ENCODE measurements around the gene ZNF28.
"Not testable (repeated sequence)": the region's sequence is repeated elsewhere in the genome, so short reads cannot be mapped to it uniquely, and the experiment has no call there.

ZNF28 gene

GRCh38 chr19:52756447-52756846 is 65.0 kb downstream of the ZNF28 start:
- not testable (repeated sequence) for DNase-seq

- DNase-seq: no peak
These were observed 71.7 kb downstream of the ZNF28 start for GRCh38 chr19:52749780-52750179.

GRCh38 chr19:52748336-52748950 is 73.0 kb downstream of the ZNF28 start:
- DNase-seq: no peak
